MM.1S (cell line): ENCODE data around the gene CFD.

Experiments
- DNase-seq: peaks from one replicate; pipeline ENCODE4 v3.0.0-alpha.2; 2015
- H2AFZ ChIP-seq: fragments of 300-600 bp; sonication (generic); 2 replicates; pipeline ENCODE4 v1.6.0; 2016; ENCODE audit warnings: antibody characterized with exemption, low read length
- H3F3A ChIP-seq: fragments of 300-600 bp; sonication (generic); 2 replicates; pipeline ENCODE4 v1.6.1; 2016; ENCODE audit warnings: mild to moderate bottlenecking, antibody characterized with exemption, low read length, moderate library complexity, mixed read lengths; ENCODE audit not compliant: insufficient read depth
- H3K27ac ChIP-seq: fragments of 300-600 bp; sonication (generic); 2 replicates; pipeline ENCODE4 v1.5.1; 2016; ENCODE audit warnings: mild to moderate bottlenecking, low read length
- H3K27me3 ChIP-seq: fragments of 300-600 bp; sonication (generic); replicated peaks from 2 replicates; pipeline ENCODE4 v1.6.0; 2016; ENCODE audit warnings: low read length; ENCODE audit not compliant: insufficient read depth
- H3K36me3 ChIP-seq: fragments of 300-600 bp; sonication (generic); replicated peaks from 2 replicates; pipeline ENCODE4 v1.6.1; 2016; ENCODE audit warnings: mild to moderate bottlenecking, low read length, mixed read lengths; ENCODE audit not compliant: insufficient read depth
- H3K4me1 ChIP-seq: fragments of 300-600 bp; sonication (generic); 2 replicates; pipeline ENCODE4 v1.6.1; 2016; ENCODE audit warnings: low read length, mixed read lengths
- H3K4me2 ChIP-seq: fragments of 300-600 bp; sonication (generic); 2 replicates; pipeline ENCODE4 v1.6.0; 2016; ENCODE audit warnings: low read depth, low read length
- H3K4me3 ChIP-seq: fragments of 300-600 bp; sonication (generic); 2 replicates; pipeline ENCODE4 v1.5.1; 2016; ENCODE audit warnings: low read length, mixed read lengths
- H3K79me2 ChIP-seq: fragments of 300-600 bp; sonication (generic); 2 replicates; pipeline ENCODE4 v1.6.1; 2016; ENCODE audit warnings: mixed run types, low read length, mixed read lengths
- H3K9ac ChIP-seq: fragments of 300-600 bp; sonication (generic); 2 replicates; pipeline ENCODE4 v1.6.1; 2016; ENCODE audit warnings: low read length, mixed read lengths
- H3K9me2 ChIP-seq: fragments of 300-600 bp; sonication (generic); replicated peaks from 2 replicates; pipeline ENCODE4 v1.6.1; 2016; ENCODE audit warnings: mild to moderate bottlenecking, low read length, mixed read lengths; ENCODE audit not compliant: insufficient read depth
- H3K9me3 ChIP-seq: fragments of 300-600 bp; sonication (generic); replicated peaks from 2 replicates; pipeline ENCODE4 v1.6.1; 2016; ENCODE audit warnings: mild to moderate bottlenecking, low read length, mixed read lengths; ENCODE audit not compliant: insufficient read depth
- H4K20me1 ChIP-seq: fragments of 300-600 bp; sonication (generic); 2 replicates; pipeline ENCODE4 v1.6.1; 2016; ENCODE audit warnings: mild to moderate bottlenecking, low read length, moderate library complexity, mixed read lengths; ENCODE audit not compliant: insufficient read depth
- CTCF ChIP-seq: fragments of 300-600 bp; sonication (generic); IDR thresholded peaks from 2 replicates; pipeline ENCODE4 v1.5.1; 2016; ENCODE audit warnings: antibody characterized with exemption, low read length, mixed read lengths
- EZH2 ChIP-seq: fragments of 300-600 bp; sonication (generic); optimal IDR thresholded peaks from 2 replicates; pipeline ENCODE3; 2017; ENCODE audit warnings: low read depth, mild to moderate bottlenecking, antibody characterized with exemption, low read length, mixed read lengths
- EZH2phosphoT487 ChIP-seq: fragments of 300-600 bp; sonication (generic); IDR thresholded peaks from 2 replicates; pipeline ENCODE4 v1.6.1; 2018; ENCODE audit warnings: antibody characterized with exemption, low read length

CFD gene

GRCh38 chr19:870963-871401, 11.5 kb downstream of the CFD start:
- no peaks in the 10 kb centered on the region for H3K36me3 ChIP-seq

GRCh38 chr19:871446-872265, 12.2 kb downstream of the CFD start:
- Histone ChIP-seq H3K9me3 (no peaks in the 10 kb centered on the region), H3K9ac (no peak overlapping the region), H3K79me2 (no peaks in the 10 kb centered on the region), H3K4me2 (peak overlapping the region; percentile 53; the same call in 1 of the 2 replicates), H3K36me3 (no peaks in the 10 kb centered on the region), H2AFZ (no peak overlapping the region), H3K27me3 (no peaks in the 10 kb centered on the region), H3F3A (peaks cover 8% of the 10 kb centered on the region; the same call in 1 of the 2 replicates), H3K9me2 (no peaks in the 10 kb centered on the region), H3K27ac (no peak overlapping the region), H4K20me1 (no peaks in the 10 kb centered on the region), H3K4me1 (0 out of 2 replicates have a peak, but pooled peaks cover 7% of the 10 kb centered on the region), H3K4me3 (no peak overlapping the region)
- DNase-seq, result no peak
- TF ChIP-seq EZH2, result no peak
- TF ChIP-seq CTCF, result no peak
- TF ChIP-seq EZH2phosphoT487, result no peak

More at GRCh38 chr19:870963-871401, 11.5 kb downstream of the CFD start:
- Histone ChIP-seq H3K4me3 (no peak overlapping the region), H3K4me1 (0 out of 2 replicates have a peak, but pooled peaks cover 7% of the 10 kb centered on the region), H3F3A (peaks cover 8% of the 10 kb centered on the region; the same call in 1 of the 2 replicates), H3K9ac (no peak overlapping the region), H3K79me2 (no peaks in the 10 kb centered on the region), H3K9me2 (no peaks in the 10 kb centered on the region), H3K4me2 (no peak overlapping the region), H3K9me3 (no peaks in the 10 kb centered on the region), H3K27ac (no peak overlapping the region), H3K27me3 (no peaks in the 10 kb centered on the region), H2AFZ (no peak overlapping the region), H4K20me1 (no peaks in the 10 kb centered on the region)
- TF ChIP-seq EZH2phosphoT487 (no peak), EZH2 (no peak), CTCF (no peak)
- no peak for DNase-seq

- Histone ChIP-seq H4K20me1 (no peaks in the 10 kb centered on the region), H3K36me3 (no peaks in the 10 kb centered on the region), H3K9ac (no peak overlapping the region), H3K27me3 (no peaks in the 10 kb centered on the region), H3K9me3 (no peaks in the 10 kb centered on the region), H3K27ac (no peak overlapping the region), H3K4me1 (0 out of 2 replicates have a peak, but pooled peaks cover 7% of the 10 kb centered on the region), H3K79me2 (no peaks in the 10 kb centered on the region), H3F3A (peaks cover 8% of the 10 kb centered on the region; the same call in 1 of the 2 replicates), H3K4me3 (no peak overlapping the region), H3K4me2 (peak overlapping the region; percentile 53), H2AFZ (no peak overlapping the region), H3K9me2 (no peaks in the 10 kb centered on the region)
- peak; percentile 81 for DNase-seq
- TF ChIP-seq CTCF, result no peak
- TF ChIP-seq EZH2, result no peak
- TF ChIP-seq EZH2phosphoT487, result no peak
Measured at GRCh38 chr19:872266-872951, 12.9 kb downstream of the CFD start.
